ENCODE data around the gene TRPV4.

The TRPV4 gene

GRCh38 chr12:109738878-109739665 is 94.1 kb downstream of the TRPV4 start:
- TF ChIP-seq GATA3 (IDR thresholded peaks at IDR 0.05; ENCODE audit: low read depth, low read length) (no peak), GATA2 (IDR thresholded peaks at IDR 0.05; ENCODE audit: low read depth, low read length) (no peak)

GRCh38 chr12:109738209-109738608 is 95.0 kb downstream of the TRPV4 start:
- no peak for TF ChIP-seq GATA2 (IDR thresholded peaks at IDR 0.05; ENCODE audit: low read depth, low read length)
- TF ChIP-seq GATA3 (IDR thresholded peaks at IDR 0.05; ENCODE audit: low read depth, low read length): no peak

- no peak; the same call in 1 of the 2 replicates for TF ChIP-seq GATA3 (IDR thresholded peaks at IDR 0.05; ENCODE audit: low read depth, low read length)
- TF ChIP-seq GATA2 (IDR thresholded peaks at IDR 0.05; ENCODE audit: low read depth, low read length): peak; percentile 92
These were observed 95.6 kb downstream of the TRPV4 start for GRCh38 chr12:109737631-109738030.

- no peak for TF ChIP-seq GATA3 (IDR thresholded peaks at IDR 0.05; ENCODE audit: low read depth, low read length)
These were observed 96.1 kb downstream of the TRPV4 start for GRCh38 chr12:109737126-109737525.

GRCh38 chr12:109736552-109737108 is 96.6 kb downstream of the TRPV4 start:
- no peak for TF ChIP-seq GATA3 (IDR thresholded peaks at IDR 0.05; ENCODE audit: low read depth, low read length)
- no peak for TF ChIP-seq GATA2 (IDR thresholded peaks at IDR 0.05; ENCODE audit: low read depth, low read length)

GRCh38 chr12:109735825-109736551 is 97.2 kb downstream of the TRPV4 start:
- TF ChIP-seq GATA2 (IDR thresholded peaks at IDR 0.05; ENCODE audit: low read depth, low read length): no peak
- TF ChIP-seq GATA3 (IDR thresholded peaks at IDR 0.05; ENCODE audit: low read depth, low read length): no peak

GRCh38 chr12:109735051-109735521 is 98.1 kb downstream of the TRPV4 start:
- TF ChIP-seq GATA3 (IDR thresholded peaks at IDR 0.05; ENCODE audit: low read depth, low read length): no peak
- TF ChIP-seq GATA2 (IDR thresholded peaks at IDR 0.05; ENCODE audit: low read depth, low read length): no peak

- TF ChIP-seq GATA3 (IDR thresholded peaks at IDR 0.05; ENCODE audit: low read depth, low read length) (no peak), GATA2 (IDR thresholded peaks at IDR 0.05; ENCODE audit: low read depth, low read length) (no peak)
These were observed 98.8 kb downstream of the TRPV4 start for GRCh38 chr12:109734219-109735000.

Measured in SH-SY5Y (cell line).